ENCODE measurements around the gene RFC1. TPM values are rescaled to one million over a fixed set of nuclear protein-coding genes. Genes with fewer than 3 reads are reported as not detected.
"Not testable (repeated sequence)": the region's sequence is repeated elsewhere in the genome, so short reads cannot be mapped to it uniquely, and the experiment has no call there.

The RFC1 gene
- total RNA-seq, 2 experiments from 2014 or later = 117 to 128 TPM

- Mint-ChIP-seq H3K4me3 (no peak overlapping the region), H3K27ac (no peak overlapping the region), H3K27me3 (no peaks in the 10 kb centered on the region), H3K4me1 (peaks cover 1% of the 10 kb centered on the region), H3K36me3 (peaks cover 44% of the 10 kb centered on the region), H3K9me3 (no peaks in the 10 kb centered on the region)
- DNase-seq = no peak
Measured at GRCh38 chr4:39302901-39303300, 63.3 kb downstream of the RFC1 start.

- no peaks in the 10 kb centered on the region for H3K27me3 Mint-ChIP-seq
- H3K27ac Mint-ChIP-seq = no peak overlapping the region
- H3K4me3 Mint-ChIP-seq = no peak overlapping the region
- no peak for DNase-seq
- H3K36me3 Mint-ChIP-seq = peaks cover 59% of the 10 kb centered on the region
- H3K9me3 Mint-ChIP-seq = peaks cover 2% of the 10 kb centered on the region
- no peaks in the 10 kb centered on the region for H3K4me1 Mint-ChIP-seq
Measured at GRCh38 chr4:39295784-39296183, 70.4 kb downstream of the RFC1 start.

- H3K9me3 Mint-ChIP-seq = not testable (repeated sequence)
Measured at GRCh38 chr4:39292433-39292832, 73.7 kb downstream of the RFC1 start.

GRCh38 chr4:39291686-39292085 is 74.5 kb downstream of the RFC1 start:
- Mint-ChIP-seq H3K27ac (no peak overlapping the region), H3K4me3 (no peak overlapping the region), H3K27me3 (no peaks in the 10 kb centered on the region), H3K9me3 (no peaks in the 10 kb centered on the region), H3K4me1 (peaks cover 2% of the 10 kb centered on the region), H3K36me3 (peaks cover 36% of the 10 kb centered on the region)
- DNase-seq = no peak

More at GRCh38 chr4:39292433-39292832, 73.7 kb downstream of the RFC1 start:
- not testable (repeated sequence) for H3K4me3 Mint-ChIP-seq, H3K4me1 Mint-ChIP-seq, H3K27me3 Mint-ChIP-seq, H3K27ac Mint-ChIP-seq, DNase-seq
- peaks cover 33% of the 10 kb centered on the region for H3K36me3 Mint-ChIP-seq

- no peaks in the 10 kb centered on the region for H3K9me3 Mint-ChIP-seq
- peaks cover 25% of the 10 kb centered on the region for H3K36me3 Mint-ChIP-seq
- no peak overlapping the region for H3K27ac Mint-ChIP-seq
- H3K27me3 Mint-ChIP-seq = no peaks in the 10 kb centered on the region
- no peak for DNase-seq
- no peak overlapping the region for H3K4me3 Mint-ChIP-seq
- H3K4me1 Mint-ChIP-seq = peaks cover 2% of the 10 kb centered on the region
Measured at GRCh38 chr4:39287223-39287622, 78.9 kb downstream of the RFC1 start.

- Mint-ChIP-seq H3K36me3 (peaks cover 16% of the 10 kb centered on the region), H3K9me3 (no peaks in the 10 kb centered on the region), H3K4me1 (peaks cover 2% of the 10 kb centered on the region), H3K27me3 (no peaks in the 10 kb centered on the region), H3K27ac (no peak overlapping the region), H3K4me3 (no peak overlapping the region)
- DNase-seq = no peak
Measured at GRCh38 chr4:39286263-39286662, 79.9 kb downstream of the RFC1 start.

- Mint-ChIP-seq H3K4me3 (no peak overlapping the region), H3K9me3 (no peaks in the 10 kb centered on the region), H3K4me1 (peaks cover 2% of the 10 kb centered on the region), H3K27ac (no peak overlapping the region), H3K36me3 (peaks cover 16% of the 10 kb centered on the region), H3K27me3 (no peaks in the 10 kb centered on the region)
- DNase-seq = no peak
Measured at GRCh38 chr4:39285853-39286252, 80.3 kb downstream of the RFC1 start.

GRCh38 chr4:39285111-39285795 is 80.9 kb downstream of the RFC1 start:
- no peaks in the 10 kb centered on the region for H3K9me3 Mint-ChIP-seq
- no peaks in the 10 kb centered on the region for H3K27me3 Mint-ChIP-seq
- H3K4me1 Mint-ChIP-seq = peaks cover 2% of the 10 kb centered on the region
- H3K27ac Mint-ChIP-seq = no peak overlapping the region
- no peak for DNase-seq
- H3K36me3 Mint-ChIP-seq = peaks cover 16% of the 10 kb centered on the region
- no peak overlapping the region for H3K4me3 Mint-ChIP-seq

- H3K36me3 Mint-ChIP-seq = peaks cover 7% of the 10 kb centered on the region
- no peak overlapping the region for H3K27ac Mint-ChIP-seq
- no peak for DNase-seq
- H3K9me3 Mint-ChIP-seq = no peaks in the 10 kb centered on the region
- H3K4me3 Mint-ChIP-seq = no peak overlapping the region
- H3K4me1 Mint-ChIP-seq = no peaks in the 10 kb centered on the region
- no peaks in the 10 kb centered on the region for H3K27me3 Mint-ChIP-seq
Measured at GRCh38 chr4:39280770-39281169, 85.4 kb downstream of the RFC1 start.

GRCh38 chr4:39279416-39279815 is 86.7 kb downstream of the RFC1 start:
- H3K27me3 Mint-ChIP-seq = no peaks in the 10 kb centered on the region
- no peaks in the 10 kb centered on the region for H3K9me3 Mint-ChIP-seq
- no peaks in the 10 kb centered on the region for H3K4me1 Mint-ChIP-seq
- DNase-seq = no peak
- no peak overlapping the region for H3K27ac Mint-ChIP-seq
- peaks cover 7% of the 10 kb centered on the region for H3K36me3 Mint-ChIP-seq
- no peak overlapping the region for H3K4me3 Mint-ChIP-seq

- H3K36me3 Mint-ChIP-seq = peaks cover 2% of the 10 kb centered on the region
- DNase-seq = no peak
- no peaks in the 10 kb centered on the region for H3K27me3 Mint-ChIP-seq
- H3K9me3 Mint-ChIP-seq = no peaks in the 10 kb centered on the region
- H3K27ac Mint-ChIP-seq = no peak overlapping the region
- H3K4me1 Mint-ChIP-seq = no peaks in the 10 kb centered on the region
- H3K4me3 Mint-ChIP-seq = no peak overlapping the region
Measured at GRCh38 chr4:39278476-39278875, 87.7 kb downstream of the RFC1 start.

GRCh38 chr4:39277661-39278060 is 88.5 kb downstream of the RFC1 start:
- H3K27me3 Mint-ChIP-seq, H3K27ac Mint-ChIP-seq, H3K4me3 Mint-ChIP-seq, H3K4me1 Mint-ChIP-seq, H3K9me3 Mint-ChIP-seq, H3K36me3 Mint-ChIP-seq, DNase-seq: not testable (repeated sequence)

GRCh38 chr4:39274503-39274902 is 91.7 kb downstream of the RFC1 start:
- H3K36me3 Mint-ChIP-seq = peaks cover 6% of the 10 kb centered on the region
- H3K27me3 Mint-ChIP-seq = no peaks in the 10 kb centered on the region
- no peak for DNase-seq
- no peaks in the 10 kb centered on the region for H3K4me1 Mint-ChIP-seq
- H3K9me3 Mint-ChIP-seq = no peaks in the 10 kb centered on the region
- H3K27ac Mint-ChIP-seq = no peak overlapping the region
- no peak overlapping the region for H3K4me3 Mint-ChIP-seq

GRCh38 chr4:39263895-39264294 is 102.3 kb downstream of the RFC1 start:
- H3K27ac Mint-ChIP-seq = no peak overlapping the region
- no peaks in the 10 kb centered on the region for H3K27me3 Mint-ChIP-seq
- H3K36me3 Mint-ChIP-seq = peaks cover 12% of the 10 kb centered on the region
- DNase-seq = no peak
- no peaks in the 10 kb centered on the region for H3K4me1 Mint-ChIP-seq
- no peaks in the 10 kb centered on the region for H3K9me3 Mint-ChIP-seq
- H3K4me3 Mint-ChIP-seq = no peak overlapping the region

GRCh38 chr4:39259571-39260330 is 106.4 kb downstream of the RFC1 start:
- Mint-ChIP-seq H3K36me3 (peaks cover 17% of the 10 kb centered on the region), H3K4me1 (no peaks in the 10 kb centered on the region), H3K9me3 (no peaks in the 10 kb centered on the region), H3K4me3 (no peak overlapping the region), H3K27ac (no peak overlapping the region), H3K27me3 (no peaks in the 10 kb centered on the region)
- DNase-seq = no peak

GRCh38 chr4:39256436-39256835 is 109.7 kb downstream of the RFC1 start:
- no peaks in the 10 kb centered on the region for H3K27me3 Mint-ChIP-seq
- H3K4me1 Mint-ChIP-seq = no peaks in the 10 kb centered on the region

More at GRCh38 chr4:39256436-39256835, 109.7 kb downstream of the RFC1 start:
- H3K27ac Mint-ChIP-seq = no peak overlapping the region
- H3K9me3 Mint-ChIP-seq = no peaks in the 10 kb centered on the region
- DNase-seq = no peak
- H3K4me3 Mint-ChIP-seq = no peak overlapping the region
- peaks cover 14% of the 10 kb centered on the region for H3K36me3 Mint-ChIP-seq
